ENCODE results near the gene TMEM87B. TPM values are rescaled to one million over a fixed set of nuclear protein-coding genes. Genes with fewer than 3 reads are reported as not detected.

TMEM87B gene
- total and polyA plus RNA-seq, 11 donors = 3.1 to 18.5 (median 7.9) TPM

DNA sequence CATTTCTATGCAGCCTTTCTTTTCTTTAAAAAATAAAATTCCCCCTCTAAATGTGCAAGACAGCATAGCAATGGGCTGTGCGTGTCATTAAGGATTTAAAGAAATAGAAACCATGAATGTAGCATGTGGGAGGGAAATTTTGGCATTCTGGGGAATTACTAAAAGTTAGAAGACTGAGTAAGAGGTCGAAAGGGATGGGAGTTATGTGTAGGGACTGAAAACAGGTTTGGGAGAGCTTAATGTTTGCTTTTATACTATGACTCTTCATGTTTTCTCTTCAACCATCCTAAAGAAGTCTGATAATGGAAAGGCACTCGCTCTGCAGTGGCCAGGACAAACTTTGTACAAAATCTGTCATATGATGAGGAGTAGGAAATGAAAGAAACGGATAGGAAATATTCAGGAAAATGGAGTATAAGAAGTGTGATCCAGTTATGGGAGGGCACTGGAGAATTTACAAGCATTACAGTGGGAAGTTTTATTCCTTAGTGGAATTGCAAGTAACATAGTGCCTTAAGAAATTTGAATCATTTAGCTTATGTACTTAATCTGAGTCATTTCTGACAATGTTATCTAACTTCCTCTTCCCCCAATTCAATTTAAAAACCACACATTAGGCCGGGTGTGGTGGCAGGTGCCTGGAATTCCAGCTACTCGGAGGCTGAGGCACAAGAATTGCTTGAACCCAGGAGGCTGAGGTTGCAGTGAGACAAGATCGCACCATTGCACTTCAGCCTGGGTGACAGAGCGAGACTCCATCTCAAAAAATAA is 20.6 kb downstream of the TMEM87B start:
- ATAC-seq = peak in 3 of 4 donors; percentile 36 to 77 (median 57)
- H3K4me3 ChIP-seq = no peak overlapping the region
- H3K27ac ChIP-seq = peak overlapping the region in 10 of 12 donors; percentile 23 to 71 (median 54)

GRCh38 chr2:112077814-112078213 is 22.7 kb downstream of the TMEM87B start:
- Histone ChIP-seq H3K4me3 (no peak overlapping the region), H3K36me3 (peaks cover 0 to 81% (median 62%) of the 10 kb centered on the region in 9 donors), H3K27me3 (no peaks in the 10 kb centered on the region), H3K27ac (no peak overlapping the region), H3K4me1 (peaks cover 0 to 21% (median 6%) of the 10 kb centered on the region in 12 donors), H3K9me3 (peaks cover 0 to 11% (median 0%) of the 10 kb centered on the region in 12 donors)
- TF ChIP-seq POLR2A (IDR thresholded peaks at IDR 0.05) = no peak
- no peak for TF ChIP-seq CTCF (IDR thresholded peaks at IDR 0.05)
- DNase-seq = no peak
- intact Hi-C loops (cut with DNase I) = no loop called here
- 60 to 82% (median 77%) methylated on average over 1 of the region's 1 CpG for WGBS, 4 donors
- no peak for ATAC-seq

More for the DNA sequence above, 20.6 kb downstream of the TMEM87B start:
- Histone ChIP-seq H3K4me1 (peaks cover 0 to 21% (median 6%) of the 10 kb centered on the region in 12 donors), H3K9me3 (peaks cover 0 to 11% (median 0%) of the 10 kb centered on the region in 12 donors), H3K27me3 (no peaks in the 10 kb centered on the region), H3K36me3 (peaks cover 0 to 72% (median 49%) of the 10 kb centered on the region in 9 donors)
- intact Hi-C loops (cut with DNase I) = loop anchor here in 1 of 10 donors (1.0 kb wide), 1 partner anchor 19 kb away; no protein-coding TSS in a partner anchor
- 65 to 72% (median 69%) methylated on average over 8 of the region's 8 CpGs for WGBS, 4 donors
- TF ChIP-seq CTCF (IDR thresholded peaks at IDR 0.05) (no peak), POLR2A (IDR thresholded peaks at IDR 0.05) (no peak)
- DNase-seq = peak in 1 of 5 donors; percentile 44

GRCh38 chr2:112081262-112081661 is 26.2 kb downstream of the TMEM87B start:
- Histone ChIP-seq H3K4me3 (no peak overlapping the region), H3K9me3 (no peaks in the 10 kb centered on the region), H3K27me3 (no peaks in the 10 kb centered on the region), H3K27ac (no peak overlapping the region), H3K36me3 (peaks cover 3 to 90% (median 75%) of the 10 kb centered on the region in 9 donors), H3K4me1 (peaks cover 0 to 7% (median 0%) of the 10 kb centered on the region in 12 donors)
- ATAC-seq = no peak
- TF ChIP-seq CTCF (IDR thresholded peaks at IDR 0.05) (no peak), POLR2A (IDR thresholded peaks at IDR 0.05) (no peak)
- DNase-seq = no peak
- 90 to 96% (median 93%) methylated on average over 1 of the region's 1 CpG for WGBS, 4 donors
- intact Hi-C loops (cut with DNase I) = no loop called here

DNA sequence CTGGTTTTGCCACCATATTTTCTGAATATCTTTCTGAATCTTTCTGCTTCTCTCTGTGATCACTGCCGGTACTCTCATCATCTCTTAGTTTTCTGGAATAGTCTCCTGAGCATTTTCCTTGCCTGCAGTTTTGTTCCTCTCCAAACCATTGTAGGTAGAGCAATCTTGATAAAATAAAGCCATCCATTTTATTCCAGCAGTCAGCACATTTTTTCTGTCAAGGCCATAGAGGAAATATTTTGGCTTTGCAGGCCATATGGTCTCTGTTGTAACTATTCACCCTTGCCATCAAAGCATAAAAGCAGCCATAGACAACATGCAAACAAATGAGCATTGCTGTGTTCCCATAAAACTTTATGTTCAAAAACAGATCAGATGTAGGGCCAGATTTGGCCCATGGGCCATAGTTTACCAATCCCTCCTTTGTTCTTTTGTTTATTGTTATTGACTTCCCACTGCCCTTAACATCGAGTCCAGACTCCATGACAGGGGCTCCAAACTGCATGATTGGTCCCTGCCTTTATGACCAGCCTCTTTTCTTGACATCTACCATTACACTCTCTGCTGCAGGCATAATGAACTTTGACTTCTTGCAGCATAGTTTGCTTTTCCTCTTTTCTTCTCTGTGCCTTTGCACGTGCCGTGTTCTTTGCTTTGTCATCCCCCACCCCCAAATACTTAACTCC is 29.8 kb downstream of the TMEM87B start:
- ATAC-seq (no peak), DNase-seq (no peak)
- 83 to 91% (median 88%) methylated on average over 4 of the region's 4 CpGs for WGBS, 4 donors
- peaks cover 0 to 98% (median 86%) of the 10 kb centered on the region in 9 donors for H3K36me3 ChIP-seq
- no peaks in the 10 kb centered on the region for H3K9me3 ChIP-seq
- intact Hi-C loops (cut with DNase I) = no loop called here
- TF ChIP-seq POLR2A (IDR thresholded peaks at IDR 0.05) = no peak
- no peak for TF ChIP-seq CTCF (IDR thresholded peaks at IDR 0.05)
- H3K27me3 ChIP-seq = no peaks in the 10 kb centered on the region
- H3K27ac ChIP-seq = no peak overlapping the region
- H3K4me1 ChIP-seq = peaks cover 0 to 6% (median 0%) of the 10 kb centered on the region in 12 donors
- H3K4me3 ChIP-seq = no peak overlapping the region

Measured in heart left ventricle (tissue), 16 donors.